Transverse colon (tissue), 3 donors: ENCODE measurements around the gene ACVR1.

Experiments
- CTCF ChIP-seq, 5 experiments: fragments of 200-600 bp in 3 of 5; fragments of 450-650 bp in 2 of 5; sonication (generic) in 3 of 5; IDR thresholded peaks; 1 replicate in 2 of 5; 2 replicates in 3 of 5; pipeline ENCODE4 v1.5.1; 2016 to 2017; ENCODE audit warnings: antibody characterized with exemption in 5 of 5, inconsistent platforms in 3 of 5, mild to moderate bottlenecking in 2 of 5, moderate library complexity in 1 of 5
- POLR2A ChIP-seq: fragments of 450-650 bp; IDR thresholded peaks from one replicate; pipeline ENCODE4 v1.6.1; 2016; ENCODE audit warnings: antibody characterized with exemption, mild to moderate bottlenecking, moderate library complexity

GRCh38 chr2:157843081-157843480 is 33.0 kb downstream of the ACVR1 start:
- TF ChIP-seq POLR2A (no peak), CTCF (IDR thresholded peaks at IDR 0.05) (no peak)
